ENCODE data around the gene RIMS1.
"Not testable (repeated sequence)": the region's sequence is repeated elsewhere in the genome, so short reads cannot be mapped to it uniquely, and the experiment has no call there.

The RIMS1 gene

DNA sequence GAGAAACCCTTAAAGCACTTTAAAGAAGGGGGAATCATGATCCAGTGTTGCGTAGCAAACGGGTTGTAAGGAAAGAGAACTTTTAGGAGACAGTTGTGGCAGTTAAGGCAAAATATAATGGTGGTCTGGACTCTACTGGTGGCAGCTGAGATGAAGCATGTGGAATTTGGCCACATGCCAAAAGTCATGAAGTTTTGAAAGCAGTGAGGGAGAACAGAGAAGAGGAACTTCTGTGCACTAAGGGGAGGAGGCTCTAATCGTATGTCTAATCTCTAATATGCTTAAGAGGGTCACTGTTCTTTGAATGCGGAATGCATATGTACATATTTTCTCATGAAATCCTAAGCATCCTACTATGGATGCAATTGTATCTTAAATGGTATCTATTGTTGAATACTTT lies 91.5 kb downstream of the RIMS1 start:
- no peak for DNase-seq (ENCODE audit: low read depth in 2 of 2)

DNA sequence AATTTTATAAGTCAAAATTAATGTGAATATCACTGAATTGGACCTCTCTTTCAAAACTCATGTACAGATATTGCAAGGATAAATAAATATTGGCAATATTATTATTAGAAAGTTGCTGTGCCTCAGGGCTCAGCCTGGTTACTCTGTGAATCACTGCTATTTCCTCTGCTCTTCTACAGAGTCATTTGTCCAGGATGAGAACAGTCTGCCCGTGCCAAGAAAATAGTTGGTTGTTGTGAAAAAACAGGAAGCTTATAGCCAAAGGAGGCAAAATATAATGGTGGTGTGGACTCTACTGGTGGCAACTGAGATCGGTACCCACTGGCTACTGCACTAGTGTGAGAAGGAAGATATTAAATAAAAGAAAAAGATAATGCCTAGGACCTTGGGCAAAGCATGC lies 93.6 kb downstream of the RIMS1 start:
- no peak for DNase-seq (ENCODE audit: low read depth in 2 of 2)

DNA sequence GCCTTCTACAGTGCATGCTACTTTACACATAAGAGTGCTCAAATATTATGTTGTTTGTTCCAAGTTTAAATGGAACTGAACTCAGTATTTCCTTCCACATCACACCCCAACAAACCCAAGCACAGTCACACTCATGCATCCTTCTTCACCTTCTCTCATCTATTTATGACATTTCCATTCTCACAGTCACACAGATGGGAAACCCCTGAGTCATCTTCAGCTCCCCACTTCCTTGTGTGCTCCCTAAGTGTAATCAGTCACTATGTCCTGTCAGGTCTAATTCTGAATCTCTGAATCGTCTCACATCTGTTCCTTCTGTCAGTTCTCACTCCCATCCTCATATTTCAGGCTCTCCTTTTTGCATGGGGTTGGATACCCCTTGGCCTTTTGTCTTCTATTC lies 96.0 kb downstream of the RIMS1 start:
- DNase-seq (ENCODE audit: low read depth in 2 of 2), result no peak

DNA sequence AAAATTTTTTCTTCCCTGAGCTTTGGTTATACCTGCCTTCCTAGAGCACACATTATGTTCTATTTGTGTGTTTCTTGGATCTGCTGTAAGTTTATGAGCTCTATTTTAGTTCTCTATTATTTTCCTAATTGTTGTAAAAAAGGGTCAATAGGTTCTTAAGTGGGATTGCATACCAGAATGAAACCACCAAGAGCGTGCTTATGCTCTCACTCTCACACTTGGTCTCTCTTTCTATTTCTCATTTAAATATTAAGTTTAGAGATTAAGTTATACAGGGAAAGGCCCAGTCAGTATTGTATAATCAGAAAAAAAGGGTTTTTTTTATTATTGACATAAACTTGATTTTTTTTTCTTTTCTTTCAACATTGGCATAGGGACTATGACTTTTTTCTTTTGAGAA lies 96.8 kb downstream of the RIMS1 start:
- DNase-seq (ENCODE audit: low read depth in 2 of 2), result no peak

DNA sequence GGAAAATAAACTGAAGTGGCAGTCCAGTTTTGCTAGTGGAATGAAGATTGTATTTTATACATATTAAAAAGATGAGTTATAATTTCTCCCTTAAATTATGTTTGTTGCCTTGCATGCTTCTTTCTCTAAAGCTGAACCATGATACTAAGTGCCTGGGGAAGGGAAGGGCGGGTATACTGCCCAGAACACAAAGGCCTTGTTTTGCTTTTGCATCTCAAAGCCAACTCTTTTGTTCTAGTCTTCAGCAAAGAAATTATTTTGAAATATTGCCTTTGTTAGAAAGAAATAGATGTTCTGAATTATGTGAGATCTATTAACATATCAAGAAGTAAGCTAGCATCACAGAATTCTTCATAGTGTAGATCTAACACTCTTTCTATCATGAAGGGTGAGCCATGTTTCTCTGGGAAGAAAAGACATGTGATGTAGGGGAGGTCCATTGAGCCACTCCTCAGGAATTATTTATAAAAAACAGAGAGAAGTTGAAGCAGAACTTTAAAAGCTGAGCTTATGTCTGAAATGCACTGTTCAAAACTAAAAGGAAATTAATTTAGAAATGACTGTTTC lies 108.4 kb downstream of the RIMS1 start:
- DNase-seq (ENCODE audit: low read depth in 2 of 2), result no peak

DNA sequence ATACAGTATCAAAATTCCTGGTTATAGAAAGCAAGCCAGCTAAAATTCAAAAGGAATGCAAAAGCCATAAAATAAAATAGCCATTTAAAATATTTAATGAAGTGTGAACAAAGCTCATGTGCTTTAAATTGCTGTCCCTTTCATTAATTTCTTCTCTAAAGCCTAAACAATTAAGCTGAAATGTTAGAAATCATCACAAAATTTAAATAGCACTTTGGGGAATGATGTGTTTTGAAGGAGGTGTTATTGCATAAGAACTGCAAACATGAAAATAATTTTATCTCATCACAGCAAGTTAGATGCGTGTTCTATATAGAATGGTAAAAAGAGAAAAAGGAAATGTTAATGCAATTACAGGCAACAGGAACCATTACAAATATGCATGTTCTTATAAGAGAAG lies 111.0 kb downstream of the RIMS1 start:
- DNase-seq (ENCODE audit: low read depth in 2 of 2), result no peak

DNA sequence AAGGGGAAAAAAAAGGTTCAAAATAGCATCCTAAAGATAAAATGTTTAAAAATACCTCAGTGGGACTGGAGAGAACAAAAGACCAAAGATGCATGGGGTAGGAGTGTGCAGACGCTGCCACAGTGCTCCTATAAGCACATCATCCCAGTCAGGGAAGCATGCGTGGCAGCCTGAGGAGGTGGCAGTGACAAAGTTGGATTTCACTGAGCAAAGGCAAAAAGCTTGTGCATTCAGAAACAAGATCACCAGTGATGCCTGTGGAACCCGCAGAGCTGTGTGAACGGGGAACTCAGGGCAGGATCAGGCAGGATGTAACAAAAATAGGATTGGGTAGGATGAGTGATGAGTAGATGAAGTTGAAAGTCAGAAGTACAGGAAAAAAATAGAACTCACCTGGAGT lies 116.1 kb downstream of the RIMS1 start:
- no peak for DNase-seq (ENCODE audit: low read depth in 2 of 2)

DNA sequence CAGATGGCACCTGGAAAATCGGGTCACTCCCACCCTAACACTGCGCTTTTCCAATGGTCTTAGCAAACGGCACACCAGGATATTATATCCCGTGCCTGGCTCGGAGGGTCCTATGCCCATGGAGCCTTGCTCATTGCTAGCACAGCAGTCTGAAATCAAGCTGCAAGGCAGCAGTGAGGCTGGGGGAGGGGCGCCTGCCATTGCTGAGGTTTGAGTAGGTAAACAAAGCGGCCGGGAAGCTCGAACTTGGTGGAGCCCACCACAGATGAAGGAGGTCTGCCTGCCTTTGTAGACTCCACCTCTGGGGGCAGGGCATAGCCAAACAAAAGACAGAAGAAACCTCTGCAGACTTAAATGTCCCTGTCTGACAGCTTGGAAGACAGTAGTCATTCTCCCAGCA lies 120.2 kb downstream of the RIMS1 start:
- DNase-seq (ENCODE audit: low read depth in 2 of 2), result not testable (repeated sequence)

DNA sequence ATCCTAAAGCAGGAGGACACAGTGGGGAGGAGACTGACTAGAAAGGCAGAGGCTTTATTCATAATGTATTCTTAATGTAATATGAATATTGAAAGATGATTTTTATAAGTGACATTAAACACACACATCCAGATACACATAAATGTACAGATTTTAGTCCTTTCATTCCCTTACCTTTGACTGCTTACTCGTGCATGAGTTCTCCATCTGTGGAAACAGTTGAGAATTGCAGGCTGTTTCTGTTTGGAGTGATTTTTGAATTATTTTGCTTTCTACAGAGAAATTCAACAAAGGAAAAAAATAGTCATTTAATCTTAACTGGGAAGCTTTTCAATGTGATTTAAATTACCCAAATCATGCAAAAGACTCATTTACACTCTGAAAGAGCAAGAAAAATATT lies 136.5 kb downstream of the RIMS1 start:
- DNase-seq (ENCODE audit: low read depth in 2 of 2), result no peak

DNA sequence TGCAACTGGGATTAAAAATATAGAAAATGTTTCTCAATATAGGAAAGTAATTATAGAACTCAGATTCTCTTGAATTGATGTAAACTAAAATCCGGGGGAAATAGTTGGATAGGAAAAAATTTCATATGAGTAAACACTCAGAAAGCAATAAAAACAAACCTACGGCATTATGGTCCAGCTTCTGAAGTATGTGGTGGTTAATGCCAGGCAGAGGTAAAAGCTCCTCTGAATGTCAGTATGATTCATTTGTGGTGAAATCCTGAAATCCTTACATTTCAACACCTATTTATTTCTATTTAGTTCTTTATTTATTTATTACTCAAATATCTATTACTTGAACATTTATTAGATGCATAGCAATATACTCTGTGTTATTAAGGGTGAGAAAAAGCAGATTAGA lies 145.1 kb downstream of the RIMS1 start:
- no peak for DNase-seq (ENCODE audit: low read depth in 2 of 2)

DNA sequence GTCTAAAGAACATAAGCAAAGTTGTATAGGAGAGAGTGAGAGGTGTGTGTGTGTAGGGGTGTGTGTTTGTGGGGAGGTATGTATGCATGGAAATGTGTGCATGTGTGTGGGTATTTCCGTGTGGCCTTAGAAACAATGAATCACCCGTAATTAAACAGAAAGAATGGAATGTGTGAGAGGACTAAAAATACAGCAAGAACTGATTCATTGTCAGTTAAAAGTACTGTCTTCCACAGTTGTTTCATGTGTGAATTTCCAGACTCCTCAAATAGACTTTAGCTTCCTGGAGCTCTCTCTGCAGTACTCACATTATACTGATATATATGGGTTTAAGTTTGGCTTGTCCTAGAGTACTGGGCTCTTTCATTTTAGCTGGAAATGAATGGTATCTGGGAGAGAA lies 145.7 kb downstream of the RIMS1 start:
- no peak for DNase-seq (ENCODE audit: low read depth in 2 of 2)

DNA sequence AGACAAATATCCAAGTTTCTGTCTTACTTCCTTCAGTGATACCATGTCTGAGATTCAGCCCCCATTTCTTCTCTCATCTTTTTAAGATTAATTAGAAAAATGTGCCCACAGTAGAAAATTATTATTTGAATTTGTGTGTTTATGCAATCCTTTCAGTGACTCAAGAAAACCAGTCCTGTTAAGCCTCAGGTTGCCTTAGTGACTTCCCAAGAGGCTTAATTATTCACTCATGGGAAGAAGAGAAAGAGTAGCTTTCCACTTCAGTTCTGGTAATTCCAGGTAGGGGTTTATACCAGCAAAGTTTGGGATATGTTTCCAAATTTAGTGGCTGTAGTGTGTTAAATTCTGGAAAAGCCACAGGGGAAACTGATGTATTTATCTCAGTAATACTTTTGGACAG lies 149.1 kb downstream of the RIMS1 start:
- no peak for DNase-seq (ENCODE audit: low read depth in 2 of 2)

DNA sequence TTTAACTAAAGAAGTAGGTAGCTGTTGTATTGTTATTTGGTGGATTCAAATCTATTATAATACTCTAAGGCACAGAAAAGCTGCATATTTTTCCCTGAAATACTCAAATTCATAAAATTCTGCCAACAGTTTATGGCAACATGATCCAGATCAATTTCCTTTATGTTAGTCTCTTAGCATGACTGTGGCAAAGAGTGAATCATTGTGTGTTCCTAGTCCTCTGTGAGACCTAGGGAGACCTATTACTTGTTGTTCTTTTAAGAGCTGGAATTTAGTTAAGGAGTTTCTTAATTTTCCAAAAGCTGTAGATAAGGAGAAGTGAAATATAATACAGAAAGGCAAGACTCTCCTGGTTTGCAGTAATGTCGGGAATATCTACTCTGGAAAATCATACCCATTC lies 149.6 kb downstream of the RIMS1 start:
- no peak for DNase-seq (ENCODE audit: low read depth in 2 of 2)

DNA sequence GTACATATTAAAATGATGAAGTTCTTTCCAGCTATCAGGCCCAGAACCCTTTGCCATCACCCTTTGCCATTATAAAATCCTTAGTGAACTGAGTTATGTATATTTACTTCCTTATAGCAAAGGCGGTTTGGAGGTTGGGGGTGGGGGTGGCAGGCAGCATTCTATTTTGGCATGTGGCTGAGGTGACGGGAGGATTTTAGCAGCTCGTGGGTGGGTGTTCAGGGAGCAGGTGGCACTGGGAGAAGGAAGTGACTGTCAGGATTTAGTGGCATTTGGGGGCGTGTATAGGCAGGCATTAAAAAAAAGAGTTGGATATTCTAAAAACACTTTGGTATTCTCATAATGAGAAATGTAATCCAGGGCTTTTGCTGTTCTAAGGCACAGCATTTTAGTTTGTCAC lies 150.7 kb downstream of the RIMS1 start:
- DNase-seq (ENCODE audit: low read depth in 2 of 2), result no peak

DNA sequence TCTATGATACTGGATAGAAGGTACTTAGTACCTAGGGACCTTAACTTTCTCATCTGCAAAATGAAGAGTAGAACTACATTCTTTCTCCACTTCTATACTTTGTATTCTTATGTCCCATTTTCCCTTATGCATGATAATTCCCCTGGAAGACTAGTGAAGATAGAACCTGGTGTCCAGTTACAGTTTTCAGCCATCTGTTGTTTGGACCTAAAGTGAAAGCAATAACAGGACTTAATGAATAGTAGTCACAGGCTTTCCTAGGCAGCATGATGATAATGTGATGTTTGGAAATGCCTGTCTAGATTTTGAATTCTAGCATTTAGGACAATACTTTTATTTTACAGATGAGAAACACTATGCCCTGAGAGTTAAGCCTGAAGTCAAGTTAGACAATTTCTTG lies 153.8 kb downstream of the RIMS1 start:
- no peak for DNase-seq (ENCODE audit: low read depth in 2 of 2)

DNA sequence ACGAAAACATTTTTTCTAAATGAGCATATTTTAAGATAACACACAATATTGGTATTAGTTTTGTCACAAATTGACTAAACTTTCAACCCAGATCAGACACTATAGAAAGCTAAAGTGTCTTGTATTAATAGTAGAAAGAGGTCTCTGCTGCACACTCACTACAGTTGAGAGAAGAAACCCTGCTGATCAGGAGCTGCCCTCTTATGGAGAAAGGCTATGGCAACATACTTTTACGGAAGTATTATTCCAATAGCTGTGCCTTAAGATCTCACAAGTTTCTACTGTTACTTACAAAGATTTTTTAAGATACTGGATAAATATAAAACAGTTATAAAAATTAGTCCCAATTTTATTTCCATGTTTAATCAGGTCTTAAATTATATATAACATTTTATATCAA lies 155.7 kb downstream of the RIMS1 start:
- DNase-seq (ENCODE audit: low read depth in 2 of 2), result no peak

DNA sequence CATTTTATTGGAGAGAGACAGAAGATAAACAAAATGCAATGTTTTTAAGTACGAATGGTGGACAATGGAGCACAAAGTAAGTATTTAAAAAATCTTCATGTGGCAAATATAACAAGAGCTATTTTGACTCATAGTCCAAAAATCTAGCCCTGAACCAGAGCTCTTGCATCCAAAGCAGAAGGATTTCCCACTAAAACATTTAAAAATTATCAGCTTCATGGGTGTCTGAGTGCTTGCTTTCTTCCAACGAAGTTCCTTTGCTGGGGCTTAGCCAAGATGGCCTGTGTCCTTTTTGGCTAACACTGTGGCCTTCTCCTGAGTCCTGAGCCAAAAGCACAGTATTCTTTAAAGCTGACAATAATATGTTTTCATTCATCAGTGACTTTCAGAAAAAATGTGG lies 161.7 kb downstream of the RIMS1 start:
- no peak for DNase-seq (ENCODE audit: low read depth in 2 of 2)

DNA sequence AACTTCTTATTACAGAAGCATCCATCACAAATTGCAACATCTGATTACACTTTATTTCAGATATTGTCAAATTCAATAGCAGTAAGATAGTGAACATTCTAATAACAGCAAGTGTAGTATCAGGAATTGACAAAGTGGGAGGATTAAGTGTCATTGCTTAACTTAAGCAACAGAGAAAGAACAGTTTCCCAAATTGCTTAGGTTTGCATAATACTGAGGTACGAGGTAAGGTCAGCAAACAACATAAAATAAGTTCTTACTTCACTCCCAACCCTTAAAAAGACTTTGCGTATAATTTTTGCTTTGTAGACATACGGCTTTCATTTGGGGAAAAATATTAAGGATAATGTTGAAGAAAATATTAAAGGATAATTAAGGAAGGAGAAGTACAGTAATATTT lies 163.0 kb downstream of the RIMS1 start:
- no peak for DNase-seq (ENCODE audit: low read depth in 2 of 2)

DNA sequence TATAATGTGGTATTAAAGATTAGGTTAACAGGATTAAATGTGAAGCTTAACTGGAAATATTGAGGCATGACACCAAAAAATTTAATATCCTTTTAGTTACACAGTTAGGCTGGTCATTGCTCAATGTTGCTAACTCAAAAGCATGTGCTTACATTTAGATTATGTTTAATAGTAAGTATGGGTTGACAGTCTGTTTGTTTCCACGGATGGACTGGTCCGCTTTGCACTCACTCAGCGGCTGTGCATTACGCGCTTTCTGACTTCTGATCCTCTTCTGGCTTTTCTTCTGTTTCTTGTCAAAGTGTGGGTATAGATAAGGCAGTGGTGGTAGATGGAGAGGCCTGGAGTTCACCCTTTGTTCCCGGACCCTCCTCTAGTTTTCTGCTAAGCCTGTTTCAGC lies 174.9 kb downstream of the RIMS1 start:
- DNase-seq (ENCODE audit: low read depth in 2 of 2), result no peak

DNA sequence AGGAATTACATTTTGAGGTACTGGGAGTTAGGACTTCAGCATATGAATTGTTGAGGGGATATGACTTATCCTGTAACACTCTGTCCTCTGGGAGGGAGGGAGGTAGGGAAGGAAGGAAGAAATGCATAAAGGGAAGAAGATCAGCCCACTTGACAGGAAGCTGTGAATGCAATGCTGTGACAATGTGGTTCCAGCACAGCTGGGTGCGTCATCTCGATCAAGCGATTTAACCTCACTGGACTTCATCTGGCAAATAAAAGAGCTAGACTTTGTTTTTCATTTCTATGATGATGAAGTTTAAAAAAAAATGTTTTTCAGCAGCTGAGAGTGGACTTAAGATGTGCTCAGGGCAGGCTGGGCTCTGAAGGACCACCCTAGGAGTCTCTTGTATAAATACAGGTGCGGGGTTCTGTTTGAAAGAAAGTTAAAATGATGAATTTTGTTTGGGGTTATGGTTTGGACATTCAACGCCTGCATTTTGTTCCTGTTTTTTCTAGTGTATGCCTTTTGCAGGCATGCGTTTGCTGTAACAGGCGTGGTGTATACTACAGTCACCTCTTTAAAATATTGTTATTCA lies 178.1 kb downstream of the RIMS1 start:
- no peak for DNase-seq (ENCODE audit: low read depth in 2 of 2)

DNA sequence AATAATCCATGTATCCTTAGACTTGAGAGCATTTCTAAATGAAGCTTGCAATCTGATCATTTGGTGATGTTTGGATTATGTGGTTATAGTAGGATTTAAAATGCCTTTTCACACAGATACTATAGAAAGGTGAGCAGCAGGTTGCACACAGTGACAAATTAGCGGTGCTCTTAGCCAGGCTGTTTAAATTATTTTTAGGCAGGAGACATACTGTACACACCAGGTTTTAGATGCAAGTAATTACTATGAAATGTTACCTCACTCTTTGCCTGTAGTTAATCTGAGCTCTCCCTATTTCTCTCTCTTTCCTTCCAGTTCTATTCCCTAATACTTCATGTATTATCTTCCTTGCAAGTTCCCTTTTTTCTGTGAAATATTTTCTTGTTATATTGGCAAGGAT lies 191.7 kb downstream of the RIMS1 start:
- DNase-seq (ENCODE audit: low read depth in 2 of 2), result no peak

DNA sequence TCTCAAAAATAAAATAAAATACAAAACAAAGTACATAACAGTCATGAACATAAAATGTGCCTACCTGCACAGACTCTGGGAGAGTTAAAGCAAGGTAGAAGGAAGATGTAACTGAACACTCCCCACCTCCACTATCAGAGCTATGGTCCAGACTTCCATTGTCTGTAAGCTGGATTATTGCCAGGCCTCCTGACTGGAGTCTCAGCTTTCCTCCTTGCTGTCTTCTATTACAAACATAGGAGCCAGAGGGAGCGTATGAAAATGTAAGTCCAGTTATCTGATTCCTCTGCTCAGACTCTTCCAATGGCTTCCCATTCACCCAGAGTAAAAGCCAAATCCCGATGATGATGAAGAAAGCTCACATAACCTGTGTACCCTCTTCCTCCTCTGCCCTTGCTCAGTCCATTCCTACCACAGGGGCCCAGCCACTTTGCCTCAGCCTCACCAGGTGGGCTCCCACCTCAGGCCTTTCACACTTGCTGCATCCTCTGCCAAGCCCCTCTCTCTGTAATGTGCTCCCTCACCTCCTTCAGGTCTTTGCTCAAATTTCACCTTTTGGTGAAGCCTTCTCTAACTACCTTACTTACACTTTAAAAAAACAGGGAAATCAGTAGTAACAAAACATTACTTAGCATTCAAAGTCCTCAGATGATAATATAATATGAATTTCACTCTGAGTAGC lies 194.1 kb downstream of the RIMS1 start:
- DNase-seq (ENCODE audit: low read depth in 2 of 2), result no peak

DNA sequence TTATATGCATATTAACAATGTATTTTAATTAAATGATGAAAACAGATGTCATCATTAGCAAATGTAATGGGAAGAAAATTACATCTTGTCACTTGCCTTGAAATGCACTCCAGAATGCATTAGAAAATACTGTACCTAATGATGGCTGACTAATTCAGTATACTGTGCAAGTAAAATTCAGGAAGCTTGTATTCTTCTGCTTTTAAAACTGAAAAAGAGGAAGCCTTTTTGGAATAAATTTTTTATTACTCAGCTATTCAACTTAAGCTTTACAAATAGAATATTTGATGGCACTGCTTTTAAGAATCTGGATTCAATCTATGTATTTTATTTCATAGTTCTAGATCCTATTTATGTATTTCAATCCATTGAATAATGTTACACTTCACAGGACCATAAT lies 195.5 kb downstream of the RIMS1 start:
- no peak for DNase-seq (ENCODE audit: low read depth in 2 of 2)

DNA sequence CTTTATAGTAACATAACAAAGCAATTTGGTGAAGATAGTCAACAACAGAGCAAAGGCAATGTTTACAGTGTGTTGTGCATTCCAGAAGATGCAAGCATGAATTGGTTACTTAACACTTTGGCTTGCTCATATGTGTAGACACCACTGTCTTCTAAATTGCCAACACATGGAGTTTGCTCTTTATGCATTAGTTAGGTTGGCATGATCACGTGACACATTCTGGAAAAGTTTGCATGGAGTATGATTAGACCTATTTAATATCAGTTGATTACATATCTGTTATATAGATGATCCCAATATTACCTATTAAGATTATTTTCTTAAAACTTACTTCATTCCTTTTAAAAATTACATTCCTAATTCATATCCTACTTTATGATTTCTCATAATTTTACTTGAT lies 197.6 kb downstream of the RIMS1 start:
- no peak for DNase-seq (ENCODE audit: low read depth in 2 of 2)
